Measurements from ENCODE around the gene GARIN5B.
A peak's percentile ranks its signal among the peaks of the same experiment; 100 is the strongest.

Gene GARIN5B

GRCh38 chr19:55389386-55390317 lies 26.6 kb upstream of the GARIN5B start:
- no peak for DNase-seq (ENCODE audit: low read depth)

- no peak for DNase-seq (ENCODE audit: low read depth)
These were observed 24.9 kb upstream of the GARIN5B start for GRCh38 chr19:55387736-55388497.

GRCh38 chr19:55386493-55386971 lies 23.5 kb upstream of the GARIN5B start:
- DNase-seq (ENCODE audit: low read depth), result no peak

GRCh38 chr19:55385724-55386492 lies 22.8 kb upstream of the GARIN5B start, which contains the start of gene RPL28:
RPL28 (plus strand) TSS chr19:55385932; CDS start chr19:55386358, 426 bp downstream.
- DNase-seq (ENCODE audit: low read depth), result peak; percentile 97

GRCh38 chr19:55384920-55385723 lies 22.1 kb upstream of the GARIN5B start:
- DNase-seq (ENCODE audit: low read depth), result peak; percentile 88

- no peak for DNase-seq (ENCODE audit: low read depth)
These were observed 21.3 kb upstream of the GARIN5B start, which contains the start of gene TMEM238 for GRCh38 chr19:55384131-55384919. TMEM238 (minus strand) TSS chr19:55384292; CDS start chr19:55384259, 33 bp downstream.

GRCh38 chr19:55383279-55384130 lies 20.4 kb upstream of the GARIN5B start:
- no peak for DNase-seq (ENCODE audit: low read depth)

- no peak for DNase-seq (ENCODE audit: low read depth)
These were observed 19.5 kb upstream of the GARIN5B start for GRCh38 chr19:55382522-55383054.

GRCh38 chr19:55382013-55382412 lies 19.0 kb upstream of the GARIN5B start:
- no peak for DNase-seq (ENCODE audit: low read depth)

GRCh38 chr19:55379174-55379573 lies 16.1 kb upstream of the GARIN5B start:
- DNase-seq (ENCODE audit: low read depth), result no peak

GRCh38 chr19:55377356-55378131 lies 14.5 kb upstream of the GARIN5B start:
- no peak for DNase-seq (ENCODE audit: low read depth)

- no peak for DNase-seq (ENCODE audit: low read depth)
These were observed 13.3 kb upstream of the GARIN5B start, which contains the start of gene TMEM190 for GRCh38 chr19:55376241-55376933. TMEM190 (plus strand) TSS chr19:55376826; CDS start chr19:55376854, 28 bp downstream.

- DNase-seq (ENCODE audit: low read depth), result no peak
These were observed 11.1 kb upstream of the GARIN5B start for GRCh38 chr19:55373993-55374757.

GRCh38 chr19:55373306-55373992 lies 10.4 kb upstream of the GARIN5B start:
- no peak for DNase-seq (ENCODE audit: low read depth)

- DNase-seq (ENCODE audit: low read depth), result no peak
These were observed 9.4 kb upstream of the GARIN5B start for GRCh38 chr19:55372316-55373081.
